Measurements from ENCODE around the gene OLFML3. TPM values are rescaled to one million over a fixed set of nuclear protein-coding genes. Genes with fewer than 3 reads are reported as not detected.

Gene OLFML3
- total RNA-seq, 1 experiment from 2014 or later = 171 TPM

DNA sequence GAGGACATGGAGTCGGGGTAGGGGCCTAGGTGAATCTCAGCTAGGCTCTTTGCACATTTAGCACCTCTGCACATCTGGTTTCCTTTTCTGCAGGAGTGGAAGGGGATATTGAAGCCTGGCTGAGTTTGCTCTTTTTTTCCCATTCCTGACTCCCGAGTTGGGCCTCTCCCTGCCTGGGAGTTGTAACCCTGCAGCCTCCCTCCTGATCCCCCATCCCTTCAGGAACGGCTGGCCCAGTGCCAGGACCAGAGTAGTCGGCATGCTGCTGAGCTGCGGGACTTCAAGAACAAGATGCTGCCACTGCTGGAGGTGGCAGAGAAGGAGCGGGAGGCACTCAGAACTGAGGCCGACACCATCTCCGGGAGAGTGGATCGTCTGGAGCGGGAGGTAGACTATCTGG is 836 bp downstream of the OLFML3 start:
- peaks cover 17% of the 10 kb centered on the region for H3K4me1 ChIP-seq (ENCODE audit: insufficient read depth, low read length)

More for the DNA sequence above, 836 bp downstream of the OLFML3 start:
- Histone ChIP-seq H4K5ac (ENCODE audit: insufficient read length, low read depth, low read length) (no peak overlapping the region), H3K9ac (ENCODE audit: extremely low read depth, insufficient read length, low read length) (no peak overlapping the region), H2BK20ac (ENCODE audit: low read depth, low read length, poor library complexity, severe bottlenecking) (no peak overlapping the region), H4K8ac (replicated peaks; ENCODE audit: insufficient read length, low read depth, low read length) (no peak overlapping the region), H3K23ac (ENCODE audit: insufficient read length, low read depth, low read length) (no peak overlapping the region), H2AK5ac (ENCODE audit: insufficient read length, low read length) (no peak overlapping the region), H4K91ac (ENCODE audit: insufficient read length, low read depth, low read length) (no peak overlapping the region), H3T11ph (ENCODE audit: low read length) (no peak overlapping the region), H3K18ac (ENCODE audit: insufficient read length, low read depth, low read length) (no peak overlapping the region), H2BK12ac (ENCODE audit: insufficient read length, low read depth, low read length) (no peak overlapping the region), H3K56ac (ENCODE audit: insufficient read length, low read depth, low read length) (no peak overlapping the region), H3K27me3 (ENCODE audit: insufficient read depth, low read length) (no peaks in the 10 kb centered on the region), H2AFZ (ENCODE audit: low read length) (no peak overlapping the region), H3K4me2 (ENCODE audit: insufficient read depth, insufficient read length, low read length) (peak overlapping the region; percentile 42), H2BK15ac (ENCODE audit: low read depth, low read length) (no peak overlapping the region), H2BK120ac (ENCODE audit: low read depth, low read length, poor library complexity, severe bottlenecking) (no peak overlapping the region), H4K20me1 (ENCODE audit: control insufficient read depth, insufficient read depth, insufficient read length) (no peaks in the 10 kb centered on the region), H3K23me2 (ENCODE audit: insufficient read length, low read depth, low read length, poor library complexity, severe bottlenecking) (peaks cover 10% of the 10 kb centered on the region), H3K79me1 (ENCODE audit: insufficient read depth, low read depth, low read length, poor library complexity, severe bottlenecking) (peaks cover 6% of the 10 kb centered on the region), H2BK5ac (ENCODE audit: insufficient read length, low read length) (peak overlapping the region; percentile 57), H3K14ac (ENCODE audit: insufficient read depth, low read length) (peak overlapping the region; percentile 43; the same call in 1 of the 2 replicates), H3K9me3 (ENCODE audit: control insufficient read depth, low read depth, low read length) (peaks cover 6% of the 10 kb centered on the region), H3K4ac (ENCODE audit: low read depth, low read length) (no peak overlapping the region), H3K79me2 (ENCODE audit: insufficient read depth, low read length) (peaks cover 6% of the 10 kb centered on the region; the same call in 1 of the 2 replicates), H3K27ac (ENCODE audit: insufficient read length, low read depth, low read length) (no peak overlapping the region)
- peak overlapping the region; percentile 22 to 60; a peak in 4 of 5 replicates for H3K4me3 Mint-ChIP-seq
- peaks cover 5 to 7% of the 10 kb centered on the region in 2 experiments; a peak in 2 of 5 replicates for H3K9me3 Mint-ChIP-seq
- TF ChIP-seq, protein P1, sequence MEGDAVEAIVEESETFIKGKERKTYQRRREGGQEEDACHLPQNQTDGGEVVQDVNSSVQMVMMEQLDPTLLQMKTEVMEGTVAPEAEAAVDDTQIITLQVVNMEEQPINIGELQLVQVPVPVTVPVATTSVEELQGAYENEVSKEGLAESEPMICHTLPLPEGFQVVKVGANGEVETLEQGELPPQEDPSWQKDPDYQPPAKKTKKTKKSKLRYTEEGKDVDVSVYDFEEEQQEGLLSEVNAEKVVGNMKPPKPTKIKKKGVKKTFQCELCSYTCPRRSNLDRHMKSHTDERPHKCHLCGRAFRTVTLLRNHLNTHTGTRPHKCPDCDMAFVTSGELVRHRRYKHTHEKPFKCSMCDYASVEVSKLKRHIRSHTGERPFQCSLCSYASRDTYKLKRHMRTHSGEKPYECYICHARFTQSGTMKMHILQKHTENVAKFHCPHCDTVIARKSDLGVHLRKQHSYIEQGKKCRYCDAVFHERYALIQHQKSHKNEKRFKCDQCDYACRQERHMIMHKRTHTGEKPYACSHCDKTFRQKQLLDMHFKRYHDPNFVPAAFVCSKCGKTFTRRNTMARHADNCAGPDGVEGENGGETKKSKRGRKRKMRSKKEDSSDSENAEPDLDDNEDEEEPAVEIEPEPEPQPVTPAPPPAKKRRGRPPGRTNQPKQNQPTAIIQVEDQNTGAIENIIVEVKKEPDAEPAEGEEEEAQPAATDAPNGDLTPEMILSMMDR (conservative IDR thresholded peaks at IDR 0.05) = no peak
- WGBS (ENCODE audit: extremely low coverage, insufficient read length, low lambda C conversion rate) = no CpG with 5 or more reads among the region's 10 CpGs
- H3K36me3 Mint-ChIP-seq (ENCODE audit: insufficient read depth in 1 of 3, low read depth in 3 of 3) = peaks cover 29 to 49% (median 47%) of the 10 kb centered on the region in 3 experiments
- no peak for DNase-seq
- H3K4me1 Mint-ChIP-seq = peaks cover 84 to 87% of the 10 kb centered on the region in 2 experiments
- H3K27me3 Mint-ChIP-seq (ENCODE audit: low read depth) = peaks cover 3% of the 10 kb centered on the region
- H3K27ac Mint-ChIP-seq = peak overlapping the region in 2 of 3 experiments; percentile 85 to 98; a peak in 3 of 7 replicates

Data from H9 (cell line).